ENCODE data around the gene CCR7. TPM values are rescaled to one million over a fixed set of nuclear protein-coding genes. Genes with fewer than 3 reads are reported as not detected.

Gene CCR7, protein sequence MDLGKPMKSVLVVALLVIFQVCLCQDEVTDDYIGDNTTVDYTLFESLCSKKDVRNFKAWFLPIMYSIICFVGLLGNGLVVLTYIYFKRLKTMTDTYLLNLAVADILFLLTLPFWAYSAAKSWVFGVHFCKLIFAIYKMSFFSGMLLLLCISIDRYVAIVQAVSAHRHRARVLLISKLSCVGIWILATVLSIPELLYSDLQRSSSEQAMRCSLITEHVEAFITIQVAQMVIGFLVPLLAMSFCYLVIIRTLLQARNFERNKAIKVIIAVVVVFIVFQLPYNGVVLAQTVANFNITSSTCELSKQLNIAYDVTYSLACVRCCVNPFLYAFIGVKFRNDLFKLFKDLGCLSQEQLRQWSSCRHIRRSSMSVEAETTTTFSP
- total RNA-seq, result under 0.01 and 0.09 TPM in 2 replicates

DNA sequence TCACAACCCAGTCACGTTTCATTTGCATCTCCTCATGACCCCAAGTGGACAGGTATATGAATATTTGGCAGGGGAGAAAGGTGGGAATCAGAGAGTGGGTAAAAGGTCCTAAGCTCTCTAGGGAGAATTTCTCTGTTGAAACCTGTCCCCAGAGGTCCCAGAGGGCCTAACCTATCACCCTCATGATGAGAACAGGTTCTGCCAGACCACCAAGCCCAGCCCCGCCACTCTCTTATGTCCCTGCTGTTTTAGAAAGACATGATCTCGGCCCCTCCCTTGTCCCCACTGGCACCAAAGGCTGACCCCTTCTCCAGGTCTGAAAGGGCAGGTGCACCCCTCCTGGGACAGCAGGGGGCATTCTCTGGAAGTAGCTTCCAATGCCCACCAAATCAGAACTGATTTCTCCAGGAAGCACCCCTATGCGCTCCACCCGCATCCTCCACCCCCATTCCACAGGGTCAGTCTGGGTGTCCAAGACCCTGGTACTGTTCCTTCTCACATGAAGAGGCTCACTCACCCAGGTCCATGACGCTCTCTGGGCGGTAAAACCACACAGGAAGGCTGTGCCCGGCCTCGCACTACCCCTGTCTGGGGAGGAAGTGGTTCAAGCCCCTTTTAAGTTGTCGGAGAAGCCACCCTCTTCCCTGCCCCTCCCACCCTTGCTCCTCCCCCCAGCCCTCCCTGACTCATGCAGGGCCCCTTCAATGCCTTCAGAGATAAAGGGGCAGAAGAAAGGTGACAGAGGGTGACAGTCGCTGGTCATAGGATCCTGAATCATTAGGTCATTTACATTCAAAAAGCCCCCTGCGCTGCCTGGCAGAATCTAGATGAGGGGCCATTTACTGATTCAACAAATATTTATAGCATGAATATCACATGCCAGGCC, at the start of gene CCR7:
TSS of gene CCR7 (minus strand) at position 590 of the 886 bp plus-strand sequence. CDS start at position 527, 63 bp downstream.

Other genes starting within 250 kb of the CCR7 start
- gene GJD3, start 200.7 kb downstream of the CCR7 start, total RNA-seq, result 1.8 and 2.0 TPM in 2 replicates
- gene TOP2A, start 147.6 kb downstream of the CCR7 start, total RNA-seq, result 9.9 and 11.4 TPM in 2 replicates
- gene IGFBP4, start 122.0 kb downstream of the CCR7 start, total RNA-seq, result 450 and 539 TPM in 2 replicates
- under 0.01 TPM in 2 replicates for gene TNS4, start 63.8 kb downstream of the CCR7 start, total RNA-seq
- 76.9 and 81.0 TPM in 2 replicates for gene SMARCE1, start 82.3 kb upstream of the CCR7 start, total RNA-seq
- gene KRT222, start 99.7 kb upstream of the CCR7 start, total RNA-seq, result 0.09 TPM in 1 of 2 replicates, not detected in the other
- gene KRT24, start 138.3 kb upstream of the CCR7 start, total RNA-seq, result not detected in 2 replicates
- not detected in 2 replicates for gene KRT25, start 189.9 kb upstream of the CCR7 start, total RNA-seq
- gene KRT26, start 206.7 kb upstream of the CCR7 start, total RNA-seq, result not detected in 2 replicates
- gene KRT27, start 217.1 kb upstream of the CCR7 start, total RNA-seq, result not detected in 2 replicates
- gene KRT28, start 234.5 kb upstream of the CCR7 start, total RNA-seq, result not detected in 2 replicates

Data from smooth muscle cell of bladder (primary cell).